Activated CD4-positive, alpha-beta T cell treated with anti-CD3 and anti-CD28 coated beads for 24 hours (primary cell): ENCODE measurements around the gene SWSAP1.
"Not testable (repeated sequence)": the region's sequence is repeated elsewhere in the genome, so short reads cannot be mapped to it uniquely, and the experiment has no call there.

Source experiments
- DNase-seq, 2 donors: peaks; one replicate each; pipeline ENCODE4 v3.0.0-alpha.2; 2020; ENCODE audit warnings: low read depth in 2 of 2

SWSAP1 gene

GRCh38 chr19:11378319-11379189, 4.1 kb downstream of the SWSAP1 start:
- no peak for DNase-seq

- not testable (repeated sequence) for DNase-seq
Observed at GRCh38 chr19:11379269-11379845, 4.9 kb downstream of the SWSAP1 start.

GRCh38 chr19:11379857-11380350, 5.4 kb downstream of the SWSAP1 start:
- DNase-seq, result no peak

- peak; percentile 92 to 96 for DNase-seq
Observed at GRCh38 chr19:11380653-11381537, 6.4 kb downstream of the SWSAP1 start.

- DNase-seq, result peak in 1 of 2 donors; percentile 30
Observed at GRCh38 chr19:11382898-11383705, 8.6 kb downstream of the SWSAP1 start.

GRCh38 chr19:11383706-11384048, 9.2 kb downstream of the SWSAP1 start:
- DNase-seq, result no peak

GRCh38 chr19:11384778-11385129, 10.3 kb downstream of the SWSAP1 start:
- DNase-seq, result no peak

- no peak for DNase-seq
Observed at GRCh38 chr19:11387162-11388034, 12.9 kb downstream of the SWSAP1 start.

GRCh38 chr19:11390359-11390758, 15.9 kb downstream of the SWSAP1 start:
- no peak for DNase-seq

- DNase-seq, result no peak
Observed at GRCh38 chr19:11390933-11391680, 16.6 kb downstream of the SWSAP1 start.

- DNase-seq, result no peak
Observed at GRCh38 chr19:11397089-11397610, 22.7 kb downstream of the SWSAP1 start.

GRCh38 chr19:11399667-11400066, 25.2 kb downstream of the SWSAP1 start:
- no peak for DNase-seq

GRCh38 chr19:11400798-11401197, 26.3 kb downstream of the SWSAP1 start:
- DNase-seq, result no peak

GRCh38 chr19:11401808-11402543, 27.5 kb downstream of the SWSAP1 start:
- DNase-seq, result no peak

GRCh38 chr19:11404588-11405222, 30.2 kb downstream of the SWSAP1 start:
- DNase-seq, result no peak

- peak in 1 of 2 donors; percentile 39 for DNase-seq
Observed at GRCh38 chr19:11405846-11406643, 31.6 kb downstream of the SWSAP1 start.

- DNase-seq, result not testable (repeated sequence)
Observed at GRCh38 chr19:11406703-11407236, 32.3 kb downstream of the SWSAP1 start.
